ENCODE results near the gene CD80. TPM values are rescaled to one million over a fixed set of nuclear protein-coding genes. Genes with fewer than 3 reads are reported as not detected.

CD80 gene
- total and polyA plus RNA-seq, 2 of the 8 experiments (the other 6 are each of a cell fraction or from before 2014, with no cell fraction given) = 0.11 TPM; not detected in 1

DNA sequence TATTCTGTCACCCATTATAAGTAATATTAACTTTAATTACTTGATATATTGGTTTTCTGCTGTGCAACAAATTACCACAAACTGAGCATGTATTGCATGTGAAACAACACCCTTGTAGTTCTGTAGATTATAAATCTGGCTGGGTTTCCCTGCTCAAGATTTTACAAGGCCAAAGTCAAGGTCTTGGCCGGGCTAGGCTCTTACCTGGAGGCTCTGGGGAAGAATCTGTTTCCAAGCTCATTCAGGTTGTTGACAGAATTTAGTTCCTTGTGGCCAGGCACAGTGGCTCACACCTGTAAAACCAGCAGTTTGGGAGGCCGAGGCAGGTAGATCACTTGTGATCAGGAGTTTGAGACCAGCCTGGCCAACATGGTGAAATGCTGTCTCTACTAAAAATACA lies 44.8 kb downstream of the CD80 start:
- no peaks in the 10 kb centered on the region for H3K27me3 ChIP-seq (replicated peaks in 1 of 4; ENCODE audit: control insufficient read depth in 3 of 4, extremely low read depth in 1 of 4, insufficient read depth in 3 of 4, low read length in 3 of 4)
- no peak overlapping the region for H3K4me2 ChIP-seq (ENCODE audit: insufficient read depth in 1 of 2, low read depth in 2 of 2, low read length in 2 of 2)
- H3K79me1 ChIP-seq (ENCODE audit: low read depth, low read length) = no peaks in the 10 kb centered on the region
- no peaks in the 10 kb centered on the region for H3K23me2 ChIP-seq (ENCODE audit: low read depth, low read length)
- H3K9me3 ChIP-seq (ENCODE audit: insufficient read depth in 2 of 2, low read depth in 1 of 2, low read length in 1 of 2) = no peaks in the 10 kb centered on the region
- no peak overlapping the region for H4K8ac ChIP-seq (ENCODE audit: extremely low read depth, insufficient read depth, low read length)
- H3K4me1 ChIP-seq (replicated peaks in 1 of 4; ENCODE audit: control insufficient read depth in 3 of 4, insufficient read depth in 4 of 4, low read length in 3 of 4) = no peaks in the 10 kb centered on the region
- no peak overlapping the region for H3K4me3 ChIP-seq (ENCODE audit: extremely low read depth in 1 of 4, insufficient read depth in 2 of 4, low read depth in 3 of 4, low read length in 4 of 4)
- no peak overlapping the region for H2AFZ ChIP-seq (ENCODE audit: low read length)
- H3K4ac ChIP-seq (replicated peaks; ENCODE audit: insufficient read length, low read depth, low read length) = no peak overlapping the region
- H2BK15ac ChIP-seq (ENCODE audit: low read length) = no peak overlapping the region
- H3K9ac ChIP-seq (replicated peaks in 1 of 4; ENCODE audit: extremely low read depth in 1 of 4, low read depth in 3 of 4, low read length in 3 of 4) = no peak overlapping the region
- H3K14ac ChIP-seq (ENCODE audit: insufficient read length) = no peak overlapping the region
- H2BK20ac ChIP-seq (ENCODE audit: low read length) = no peak overlapping the region
- no peaks in the 10 kb centered on the region for H4K20me1 ChIP-seq (replicated peaks in 1 of 2; ENCODE audit: control insufficient read depth in 1 of 2, insufficient read depth in 2 of 2, low read length in 2 of 2)
- no peak overlapping the region for H3K27ac ChIP-seq (ENCODE audit: low read depth, low read length)
- H3K36me3 ChIP-seq (ENCODE audit: control insufficient read depth in 2 of 4, insufficient read depth in 4 of 4, low read length in 3 of 4) = peaks cover 13 to 56% (median 39%) of the 10 kb centered on the region in 4 experiments
- no peak for TF ChIP-seq JUND (IDR thresholded peaks at IDR 0.05; ENCODE audit: low read length)
- TF ChIP-seq CHD1 (IDR thresholded peaks at IDR 0.05; ENCODE audit: low read depth, low read length) = no peak
- TF ChIP-seq CTBP2 (IDR thresholded peaks at IDR 0.05; ENCODE audit: borderline replicate concordance, insufficient read depth, insufficient read length, low read length) = no peak
- no peak for TF ChIP-seq FOSL1 (IDR thresholded peaks at IDR 0.05; ENCODE audit: insufficient read depth, low read depth, low read length)
- TF ChIP-seq MAFK (IDR thresholded peaks at IDR 0.05; ENCODE audit: low read depth, low read length) = no peak
- no peak for TF ChIP-seq SIX5 (IDR thresholded peaks at IDR 0.05; ENCODE audit: low read depth, low read length)
- no peak for TF ChIP-seq POLR2AphosphoS5 (IDR thresholded peaks at IDR 0.05; ENCODE audit: low read depth, low read length)
- TF ChIP-seq CEBPB (IDR thresholded peaks at IDR 0.05; ENCODE audit: low read depth, low read length) = no peak
- no peak for TF ChIP-seq RNF2 (IDR thresholded peaks at IDR 0.05; ENCODE audit: borderline replicate concordance, low read depth, low read length, missing control alignments, poor library complexity, severe bottlenecking)
- TF ChIP-seq SAP30 (IDR thresholded peaks at IDR 0.05; ENCODE audit: insufficient read depth, insufficient replicate concordance, low read length) = no peak
- no peak for TF ChIP-seq PHF8 (conservative IDR thresholded peaks at IDR 0.05; ENCODE audit: low read depth, low read length)
- no peak for TF ChIP-seq TEAD4 (IDR thresholded peaks at IDR 0.05; ENCODE audit: low read depth, low read length)
- no peak for TF ChIP-seq SP4 (IDR thresholded peaks at IDR 0.05; ENCODE audit: low read length)
- TF ChIP-seq HDAC2 (IDR thresholded peaks at IDR 0.05; ENCODE audit: borderline replicate concordance in 1 of 2, low read depth in 2 of 2, low read length in 2 of 2) = no peak
- no peak for FAIRE-seq
- H3K79me2 ChIP-seq (ENCODE audit: control insufficient read depth in 1 of 2, insufficient read depth in 2 of 2, low read length in 2 of 2) = no peaks in the 10 kb centered on the region
- H2BK120ac ChIP-seq (replicated peaks; ENCODE audit: low read depth, low read length) = no peak overlapping the region
- H3K56ac ChIP-seq (replicated peaks; ENCODE audit: insufficient read length, low read depth, low read length) = no peak overlapping the region
- CTCF ChIA-PET (ENCODE audit: partially characterized antibody) = no interaction called here
- no peak overlapping the region for H4K5ac ChIP-seq (ENCODE audit: insufficient read length, low read depth, low read length)
- H2AK5ac ChIP-seq (ENCODE audit: low read depth, low read length) = no peak overlapping the region
- WGBS, 2 experiments (ENCODE audit: extremely low coverage in 1 of 2, insufficient coverage in 1 of 2, insufficient read length in 1 of 2, insufficient replicate concordance in 2 of 2, low coverage in 1 of 2, low lambda C conversion rate in 2 of 2, missing lambda C conversion rate in 1 of 2) = 100% methylated on average over 2 of the region's 2 CpGs; no CpG with 5 or more reads in 1 of the 2 experiments
- no peak overlapping the region for H2BK5ac ChIP-seq (ENCODE audit: low read depth, low read length)
- POLR2A ChIA-PET (ENCODE audit: partially characterized antibody) = no interaction called here
- no peak overlapping the region for H4K91ac ChIP-seq (replicated peaks; ENCODE audit: insufficient read length, low read length)
- no peak overlapping the region for H3K23ac ChIP-seq (ENCODE audit: insufficient read length)
- DNase-seq (ENCODE audit: low read depth in 1 of 2, low spot score in 2 of 2) = no peak
- H2BK12ac ChIP-seq (ENCODE audit: low read depth, low read length) = no peak overlapping the region
- H3K18ac ChIP-seq (ENCODE audit: extremely low read depth, low read length) = no peak overlapping the region
